ENCODE data around the gene PHLDB1.

GRCh38 chr11:118641397-118642019 lies 34.1 kb downstream of the PHLDB1 start:
- TF ChIP-seq POLR2AphosphoS5 (IDR thresholded peaks at IDR 0.05) (no peak), CTCF (IDR thresholded peaks at IDR 0.05) (no peak), POLR2A (IDR thresholded peaks at IDR 0.05) (no peak), EP300 (IDR thresholded peaks at IDR 0.05) (no peak)
